Thymus (tissue), 11 donors: ENCODE data around the gene OSBPL6. TPM values are rescaled to one million over a fixed set of nuclear protein-coding genes. Genes with fewer than 3 reads are reported as not detected.

ENCODE experiments used
- DNase-seq, 9 donors: peaks; one replicate each; pipeline ENCODE4 v3.0.0-alpha.2; 2013; ENCODE audit warnings: low spot score in 9 of 9, low read depth in 6 of 9, missing footprints in 1 of 9
- H3K27ac ChIP-seq, 2 donors: one replicate each; pipeline ENCODE4 v1.5.1; 2013; ENCODE audit warnings: control low read depth in 1 of 2, low read depth in 1 of 2, low read length in 1 of 2, mild to moderate bottlenecking in 1 of 2, moderate library complexity in 1 of 2
- H3K27me3 ChIP-seq, 2 donors: one replicate each; pipeline ENCODE4 v1.5.1; 2013; ENCODE audit warnings: low read length in 1 of 2; ENCODE audit not compliant: control insufficient read depth in 2 of 2, insufficient read depth in 1 of 2
- H3K36me3 ChIP-seq, 2 donors: one replicate each; pipeline ENCODE4 v1.5.1; 2013; ENCODE audit warnings: low read length in 1 of 2, mild to moderate bottlenecking in 1 of 2, moderate library complexity in 1 of 2; ENCODE audit not compliant: control insufficient read depth in 2 of 2, insufficient read depth in 2 of 2
- H3K4me1 ChIP-seq, 2 donors: one replicate each; pipeline ENCODE4 v1.5.1; 2013; ENCODE audit warnings: low read length in 2 of 2; ENCODE audit not compliant: control insufficient read depth in 2 of 2, insufficient read depth in 2 of 2
- H3K4me3 ChIP-seq, 2 donors: one replicate each; pipeline ENCODE4 v1.5.1; 2013; ENCODE audit warnings: low read length in 2 of 2, control low read depth in 1 of 2, mild to moderate bottlenecking in 1 of 2
- H3K9me3 ChIP-seq, 2 donors: one replicate each; pipeline ENCODE4 v1.5.1; 2013; ENCODE audit warnings: low read length in 1 of 2, mild to moderate bottlenecking in 1 of 2; ENCODE audit not compliant: control insufficient read depth in 2 of 2, insufficient read depth in 1 of 2
- WGBS: extraction: QIAGEN DNeasy Blood & Tissue Kit; methylation state at CpG from one replicate; pipeline ENCODE4 v1.1.7; 2013; 5-methylcytosine and 5-hydroxymethylcytosine counted together
- polyA plus RNA-seq: library from polyadenylated mRNA; stranded (reverse); fragments of 200-250 nt; gene quantifications from one replicate; pipeline ENCODE4 v1.2.3, GENCODE V29; 2013
- total RNA-seq: library from RNA; stranded (reverse); fragments of 120-200 nt; gene quantifications from one replicate; pipeline ENCODE4 v1.2.4, GENCODE V29; 2013
- donor health status: healthy.

The OSBPL6 gene
- total and polyA plus RNA-seq, 2 donors, result 0.28 to 5.7 TPM

- no peaks in the 10 kb centered on the region for H3K36me3 ChIP-seq
- H3K27me3 ChIP-seq, result no peaks in the 10 kb centered on the region
- H3K4me3 ChIP-seq, result no peak overlapping the region
- no peaks in the 10 kb centered on the region for H3K4me1 ChIP-seq
- no peak for DNase-seq
- 97% methylated on average over 7 of the region's 7 CpGs for WGBS
- no peak overlapping the region for H3K27ac ChIP-seq
- H3K9me3 ChIP-seq, result no peaks in the 10 kb centered on the region
These were observed 165.0 kb downstream of the OSBPL6 start for GRCh38 chr2:178359192-178359912.

- no peak for DNase-seq
- Histone ChIP-seq H3K4me1 (no peaks in the 10 kb centered on the region), H3K36me3 (no peaks in the 10 kb centered on the region), H3K27ac (no peak overlapping the region), H3K27me3 (no peaks in the 10 kb centered on the region), H3K9me3 (no peaks in the 10 kb centered on the region), H3K4me3 (no peak overlapping the region)
- 99% methylated on average over 4 of the region's 4 CpGs for WGBS
These were observed 167.3 kb downstream of the OSBPL6 start for GRCh38 chr2:178361588-178361987.

- no peak for DNase-seq
- Histone ChIP-seq H3K4me3 (no peak overlapping the region), H3K36me3 (no peaks in the 10 kb centered on the region), H3K4me1 (no peaks in the 10 kb centered on the region), H3K27ac (no peak overlapping the region), H3K27me3 (no peaks in the 10 kb centered on the region), H3K9me3 (no peaks in the 10 kb centered on the region)
- 94% methylated on average over 7 of the region's 7 CpGs for WGBS
These were observed 168.9 kb downstream of the OSBPL6 start for GRCh38 chr2:178363252-178363651.

GRCh38 chr2:178365116-178365515 is 170.8 kb downstream of the OSBPL6 start:
- WGBS, result 94% methylated on average over 2 of the region's 2 CpGs
- no peaks in the 10 kb centered on the region for H3K36me3 ChIP-seq
- no peaks in the 10 kb centered on the region for H3K9me3 ChIP-seq
- H3K4me3 ChIP-seq, result no peak overlapping the region
- no peaks in the 10 kb centered on the region for H3K4me1 ChIP-seq
- DNase-seq, result no peak
- no peaks in the 10 kb centered on the region for H3K27me3 ChIP-seq
- H3K27ac ChIP-seq, result no peak overlapping the region

- 97% methylated on average over 4 of the region's 4 CpGs for WGBS
- Histone ChIP-seq H3K36me3 (no peaks in the 10 kb centered on the region), H3K9me3 (no peaks in the 10 kb centered on the region), H3K27ac (no peak overlapping the region), H3K4me3 (no peak overlapping the region), H3K27me3 (no peaks in the 10 kb centered on the region), H3K4me1 (no peaks in the 10 kb centered on the region)
- no peak for DNase-seq
These were observed 172.1 kb downstream of the OSBPL6 start for GRCh38 chr2:178366412-178366811.

GRCh38 chr2:178367344-178367743 is 173.0 kb downstream of the OSBPL6 start:
- H3K36me3 ChIP-seq, result no peaks in the 10 kb centered on the region
- no peaks in the 10 kb centered on the region for H3K4me1 ChIP-seq
- no peak for DNase-seq
- no peak overlapping the region for H3K4me3 ChIP-seq
- 97% methylated on average over 1 of the region's 1 CpG for WGBS
- H3K9me3 ChIP-seq, result no peaks in the 10 kb centered on the region
- no peak overlapping the region for H3K27ac ChIP-seq
- no peaks in the 10 kb centered on the region for H3K27me3 ChIP-seq

GRCh38 chr2:178374865-178375264 is 180.6 kb downstream of the OSBPL6 start:
- Histone ChIP-seq H3K27ac (no peak overlapping the region), H3K9me3 (peaks cover 0 to 3% of the 10 kb centered on the region in 2 donors), H3K4me3 (no peak overlapping the region), H3K36me3 (no peaks in the 10 kb centered on the region), H3K27me3 (no peaks in the 10 kb centered on the region), H3K4me1 (no peaks in the 10 kb centered on the region)
- no peak for DNase-seq
- WGBS, result 89% methylated on average over 1 of the region's 1 CpG

GRCh38 chr2:178377046-178377445 is 182.7 kb downstream of the OSBPL6 start:
- H3K4me3 ChIP-seq, result no peak overlapping the region
- 98% methylated on average over 3 of the region's 3 CpGs for WGBS
- H3K36me3 ChIP-seq, result no peaks in the 10 kb centered on the region
- peaks cover 0 to 3% of the 10 kb centered on the region in 2 donors for H3K9me3 ChIP-seq
- DNase-seq, result no peak
- no peaks in the 10 kb centered on the region for H3K4me1 ChIP-seq
- H3K27ac ChIP-seq, result no peak overlapping the region
- H3K27me3 ChIP-seq, result no peaks in the 10 kb centered on the region

GRCh38 chr2:178379162-178380004 is 185.1 kb downstream of the OSBPL6 start:
- Histone ChIP-seq H3K27me3 (no peaks in the 10 kb centered on the region), H3K9me3 (peaks cover 0 to 3% of the 10 kb centered on the region in 2 donors), H3K4me3 (no peak overlapping the region), H3K27ac (no peak overlapping the region), H3K36me3 (no peaks in the 10 kb centered on the region), H3K4me1 (no peaks in the 10 kb centered on the region)
- 92% methylated on average over 4 of the region's 4 CpGs for WGBS
- no peak for DNase-seq
